SK-N-SH (cell line): ENCODE data around the gene MND1. TPM values are rescaled to one million over a fixed set of nuclear protein-coding genes. Genes with fewer than 3 reads are reported as not detected.
"Not testable (repeated sequence)": the region's sequence is repeated elsewhere in the genome, so short reads cannot be mapped to it uniquely, and the experiment has no call there.

Source experiments
- CTCF ChIA-PET: fragments of 300-600, 350-600 bp; formaldehyde crosslinking; extraction: SDS; loops from one replicate; lab custom pipeline; 2021; lab: Yijun Ruan, JAX
- POLR2A ChIA-PET: fragments of 350-600 bp; sonication (Branson Sonifier 250); formaldehyde crosslinking; extraction: SDS; loops from one replicate; lab custom pipeline; 2020; ENCODE audit warnings: antibody characterized with exemption, inconsistent platforms; lab: Yijun Ruan, JAX
- DNase-seq: peaks from one replicate; pipeline ENCODE4 v3.0.0; 2012
- H2AFZ ChIP-seq: fragments of 200-600 bp; sonication (generic); 2 replicates; pipeline ENCODE4 v1.8.1; 2016; ENCODE audit warnings: antibody characterized with exemption, mild to moderate bottlenecking, low read depth
- H3F3A ChIP-seq: fragments of 200-600 bp; sonication (generic); replicated peaks from 2 replicates; pipeline ENCODE3; 2016; ENCODE audit warnings: antibody characterized with exemption, mild to moderate bottlenecking; ENCODE audit not compliant: insufficient read depth
- H3K27ac ChIP-seq, 2 experiments: fragments of 200-500 bp in 1 of 2; fragments of 200-600 bp in 1 of 2; sonication (Bioruptor generic) in 1 of 2; sonication (generic), shearing (Covaris generic) in 1 of 2; 2 replicates each; pipeline versions ENCODE4 v1.5.1 to v1.6.1; 2014 to 2016; ENCODE audit warnings: low read depth in 2 of 2, inconsistent platforms in 1 of 2, low read length in 1 of 2, mild to moderate bottlenecking in 1 of 2, mixed read lengths in 1 of 2
- H3K27me3 ChIP-seq: fragments of 200-600 bp; sonication (generic), shearing (Covaris generic); 2 replicates; pipeline ENCODE4 v1.6.1; 2016; ENCODE audit warnings: mixed run types; ENCODE audit not compliant: insufficient read depth
- H3K36me3 ChIP-seq, 2 experiments: fragments of 200-500 bp in 1 of 2; fragments of 200-600 bp in 1 of 2; sonication (Bioruptor generic) in 1 of 2; sonication (generic) in 1 of 2; replicated peaks in 1 of 2; 2 replicates each; pipeline versions ENCODE3 to v1.5.1; 2014 to 2016; ENCODE audit warnings: low read length in 1 of 2, mild to moderate bottlenecking in 1 of 2; ENCODE audit not compliant: insufficient read depth in 2 of 2, control insufficient read depth in 1 of 2
- H3K4me1 ChIP-seq, 2 experiments: fragments of 200-500 bp in 1 of 2; fragments of 200-600 bp in 1 of 2; sonication (Bioruptor generic) in 1 of 2; sonication (generic), shearing (Covaris generic) in 1 of 2; 2 replicates each; pipeline versions ENCODE4 v1.5.1 to v1.6.1; 2014 to 2016; ENCODE audit warnings: low read depth in 1 of 2, low read length in 1 of 2, mixed run types in 1 of 2; ENCODE audit not compliant: insufficient read depth in 2 of 2, control insufficient read depth in 1 of 2
- H3K4me2 ChIP-seq: fragments of 200-600 bp; sonication (generic), shearing (Covaris generic); 2 replicates; pipeline ENCODE4 v1.6.1; 2017; ENCODE audit warnings: mixed run types
- H3K4me3 ChIP-seq, 2 experiments: fragments of 200-500 bp in 1 of 2; fragments of 200-600 bp in 1 of 2; sonication (Bioruptor generic) in 1 of 2; sonication (generic), shearing (Covaris generic) in 1 of 2; 2 replicates each; pipeline versions ENCODE4 v1.5.1 to v1.8.1; 2014 to 2016; ENCODE audit warnings: low read depth in 2 of 2, inconsistent platforms in 1 of 2, low read length in 1 of 2, mild to moderate bottlenecking in 1 of 2, mixed read lengths in 1 of 2, moderate library complexity in 1 of 2
- H3K79me2 ChIP-seq: fragments of 200-600 bp; sonication (generic); 2 replicates; pipeline ENCODE4 v1.8.1; 2017; ENCODE audit warnings: mild to moderate bottlenecking; ENCODE audit not compliant: insufficient read depth
- H3K9ac ChIP-seq: fragments of 200-600 bp; sonication (generic); 2 replicates; pipeline ENCODE4 v1.6.1; 2017; ENCODE audit warnings: mixed run types
- H3K9me2 ChIP-seq: fragments of 200-600 bp; sonication (generic); 2 replicates; pipeline ENCODE4 v1.6.1; 2017; ENCODE audit warnings: mixed run types
- H3K9me3 ChIP-seq: fragments of 200-600 bp; sonication (generic); 2 replicates; pipeline ENCODE4 v1.6.1; 2017; ENCODE audit warnings: mixed run types, mild to moderate bottlenecking, moderate library complexity
- H4K20me1 ChIP-seq: fragments of 200-600 bp; sonication (generic); 2 replicates; pipeline ENCODE4 v1.6.1; 2017; ENCODE audit warnings: mild to moderate bottlenecking, mixed run types; ENCODE audit not compliant: insufficient read depth
- EP300 ChIP-seq, 2 experiments: IDR thresholded peaks; 2 replicates each; pipeline versions ENCODE4 v1.4.0 to v1.6.1; 2012; ENCODE audit warnings: borderline replicate concordance in 1 of 2, low read depth in 1 of 2, low read length in 1 of 2
- FOSL2 ChIP-seq: IDR thresholded peaks from 2 replicates; pipeline ENCODE4 v1.4.0; 2012; ENCODE audit warnings: low read depth, mild to moderate bottlenecking, moderate library complexity, borderline replicate concordance
- GATA2 ChIP-seq: sonication (generic); formaldehyde crosslinking; IDR thresholded peaks from 2 replicates; pipeline ENCODE4 v1.5.0; 2020; ENCODE audit warnings: mild to moderate bottlenecking, missing genetic modification reagents
- JUND ChIP-seq: IDR thresholded peaks from 2 replicates; pipeline ENCODE4 v1.4.0; 2012
- PBX3 ChIP-seq: IDR thresholded peaks from 2 replicates; pipeline ENCODE4; 2012
- RAD21 ChIP-seq: IDR thresholded peaks from 2 replicates; pipeline ENCODE4 v1.6.1; 2012; ENCODE audit warnings: mild to moderate bottlenecking, low read length
- REST ChIP-seq: IDR thresholded peaks from 2 replicates; pipeline ENCODE4 v1.6.1; 2012; ENCODE audit warnings: mild to moderate bottlenecking, low read depth, low read length, moderate library complexity
- RFX5 ChIP-seq: IDR thresholded peaks from 2 replicates; pipeline ENCODE4 v1.6.1; 2012; ENCODE audit warnings: mild to moderate bottlenecking, improper control_type of control experiment, low read length
- TCF12 ChIP-seq: IDR thresholded peaks from 2 replicates; pipeline ENCODE4 v1.4.0; 2012
- USF2 ChIP-seq: fragments of 150-350 bp; IDR thresholded peaks from 2 replicates; pipeline ENCODE4 v1.6.1; 2017; ENCODE audit warnings: antibody characterized with exemption, low read length, low read depth, borderline replicate concordance
- ZBTB33 ChIP-seq: IDR thresholded peaks from 2 replicates; pipeline ENCODE4 v1.4.0; 2012; ENCODE audit warnings: low read depth, borderline replicate concordance
- WGBS: methylation state at CpG from one replicate; pipeline ENCODE4 v1.1.6; 2017; ENCODE audit warnings: low lambda C conversion rate; 5-methylcytosine and 5-hydroxymethylcytosine counted together
- polyA plus RNA-seq, 3 experiments: library from polyadenylated mRNA; depleted of rRNA; stranded (reverse); fragments of >200 nt; gene quantifications; 2 replicates each; pipeline ENCODE4 v1.2.3, GENCODE V29; 2012

Gene MND1
- polyA plus RNA-seq, 1 of the 3 experiments (the other 2 are of a cell fraction) = 2.4 TPM

GRCh38 chr4:153458969-153459368 lies 114.5 kb downstream of the MND1 start:
- Histone ChIP-seq H4K20me1 (no peaks in the 10 kb centered on the region), H3K4me2 (no peak overlapping the region), H3K27me3 (no peaks in the 10 kb centered on the region)
- 60% methylated on average over 1 of the region's 1 CpG for WGBS
- no peak for DNase-seq
- TF ChIP-seq FOSL2 = no peak
- no peak for TF ChIP-seq ZBTB33
- no peak for TF ChIP-seq EP300 (IDR thresholded peaks at IDR 0.05; ENCODE audit: borderline replicate concordance in 1 of 2, low read depth in 1 of 2, low read length in 1 of 2)
- no peak for TF ChIP-seq JUND
- TF ChIP-seq RAD21 = no peak
- TF ChIP-seq GATA2 (CRISPR knock-in tag) = no peak
- no peak for TF ChIP-seq RFX5
- TF ChIP-seq USF2 = no peak
- TF ChIP-seq, all 33 proteins: peak for 0
- H3K79me2 ChIP-seq = no peaks in the 10 kb centered on the region
- CTCF ChIA-PET = interaction anchor here (1.0 kb wide), 1 partner anchor 135 kb away, joined by 3 read pairs; no protein-coding TSS in a partner anchor
- no peak overlapping the region for H2AFZ ChIP-seq
- no peak overlapping the region for H3K27ac ChIP-seq
- H3K4me1 ChIP-seq = peaks cover 0 to 2% of the 10 kb centered on the region in 2 experiments; a peak in 1 of 4 replicates
- H3K9me2 ChIP-seq = no peaks in the 10 kb centered on the region
- H3K9ac ChIP-seq = no peak overlapping the region
- POLR2A ChIA-PET = no interaction called here
- no peaks in the 10 kb centered on the region for H3K9me3 ChIP-seq
- peaks cover 7% of the 10 kb centered on the region for H3F3A ChIP-seq
- H3K4me3 ChIP-seq = no peak overlapping the region
- no peaks in the 10 kb centered on the region for H3K36me3 ChIP-seq

GRCh38 chr4:153461549-153461948 lies 117.1 kb downstream of the MND1 start:
- DNase-seq, H3K79me2 ChIP-seq, H2AFZ ChIP-seq, H3K27ac ChIP-seq, H3K9ac ChIP-seq, H3K9me3 ChIP-seq, H3K27me3 ChIP-seq, H3K4me2 ChIP-seq, H3K36me3 ChIP-seq, H3F3A ChIP-seq, POLR2A ChIA-PET, H4K20me1 ChIP-seq, CTCF ChIA-PET, H3K9me2 ChIP-seq, H3K4me3 ChIP-seq: not testable (repeated sequence)
- WGBS = 85% methylated on average over 4 of the region's 4 CpGs
- peaks cover 12 to 13% of the 10 kb centered on the region in 2 experiments for H3K4me1 ChIP-seq

GRCh38 chr4:153464068-153464467 lies 119.6 kb downstream of the MND1 start:
- no peak overlapping the region for H3K4me3 ChIP-seq
- H3K36me3 ChIP-seq = no peaks in the 10 kb centered on the region
- ChIA-PET CTCF (interaction anchor here (1.0 to 1.1 kb wide), 2 partner anchors 42 to 110 kb away, joined by 3 to 4 read pairs; no protein-coding TSS in a partner anchor), POLR2A (no interaction called here)
- H3K4me2 ChIP-seq = no peak overlapping the region
- TF ChIP-seq FOSL2 = peak; percentile 21; the same call in 1 of the 2 replicates
- TF ChIP-seq REST = no peak
- TF ChIP-seq TCF12 = 0 out of 2 replicates have a peak, but pooled peaks have one; percentile 8
- TF ChIP-seq PBX3 = peak; percentile 54
- 0 out of 2 replicates have a peak, but pooled peaks have one; percentile 5 for TF ChIP-seq JUND
- no peak overlapping the region for H2AFZ ChIP-seq
- WGBS = 58% methylated on average over 1 of the region's 1 CpG
- H3K27me3 ChIP-seq = no peaks in the 10 kb centered on the region
- peaks cover 26 to 30% of the 10 kb centered on the region in 2 experiments for H3K4me1 ChIP-seq
- no peaks in the 10 kb centered on the region for H3K9me3 ChIP-seq
- H3F3A ChIP-seq = peaks cover 9% of the 10 kb centered on the region
- H3K79me2 ChIP-seq = peaks cover 23% of the 10 kb centered on the region
- H3K27ac ChIP-seq = peak overlapping the region in 1 of 2 experiments; percentile 34; a peak in 1 of 4 replicates
- H3K9me2 ChIP-seq = no peaks in the 10 kb centered on the region
- no peaks in the 10 kb centered on the region for H4K20me1 ChIP-seq
- no peak for DNase-seq
- H3K9ac ChIP-seq = no peak overlapping the region
